Caco-2 (cell line): Measurements from ENCODE around the gene MAP7D1. TPM values are rescaled to one million over a fixed set of nuclear protein-coding genes. Genes with fewer than 3 reads are reported as not detected.

Experiments used
- BruUV-seq: library from RNA; stranded (reverse); fragments of 400-500 nt; replicated peaks from 2 replicates; lab custom pipeline; 2021; lab: Mats Ljungman, UMichigan
- CTCF ChIA-PET: fragments of 300-600 bp; sonication (Branson Sonifier 250); formaldehyde crosslinking; loops from one replicate; lab custom pipeline; 2022; ENCODE audit warnings: antibody characterized with exemption; lab: Charles Lee
- POLR2A ChIA-PET: fragments of 300-600 bp; sonication (Branson Sonifier 250); formaldehyde crosslinking; loops from one replicate; lab custom pipeline; 2022; ENCODE audit warnings: antibody characterized with exemption; lab: Charles Lee
- DNase-seq, 2 experiments: peaks; one replicate each; pipeline versions ENCODE4 v3.0.0 to v3.0.0-alpha.2; 2020 to 2022
- H3K27me3 ChIP-seq: replicated peaks from 2 replicates; pipeline ENCODE4 v1.6.0; 2011; ENCODE audit warnings: low read length; ENCODE audit not compliant: control insufficient read depth, insufficient read depth
- H3K36me3 ChIP-seq: 2 replicates; pipeline ENCODE4 v1.5.1; 2011; ENCODE audit warnings: low read length; ENCODE audit not compliant: control insufficient read depth, insufficient read depth
- H3K4me1 ChIP-seq: fragments of 250-450 bp; sonication (Bioruptor Pico); 2 replicates; pipeline ENCODE4 v1.5.1; 2020; ENCODE audit warnings: mild to moderate bottlenecking
- H3K4me3 ChIP-seq: 2 replicates; pipeline ENCODE4 v1.5.1; 2011; ENCODE audit warnings: low read depth, mild to moderate bottlenecking, control low read depth, low read length
- H3K9me3 ChIP-seq: fragments of 250-450 bp; sonication (Bioruptor Pico); 2 replicates; pipeline ENCODE4 v1.5.1; 2020; ENCODE audit warnings: mild to moderate bottlenecking, moderate library complexity
- H3K27ac Mint-ChIP-seq: one replicate; pipeline ENCODE4 v1.8.0; 2022; ENCODE audit warnings: mixed read lengths; ENCODE audit not compliant: unreplicated experiment
- H3K27me3 Mint-ChIP-seq: one replicate; pipeline ENCODE4 v1.8.0; 2022; ENCODE audit warnings: mixed read lengths; ENCODE audit not compliant: insufficient read depth, unreplicated experiment
- H3K36me3 Mint-ChIP-seq: one replicate; pipeline ENCODE4 v1.8.0; 2022; ENCODE audit warnings: mild to moderate bottlenecking, mixed read lengths; ENCODE audit not compliant: insufficient read depth, unreplicated experiment
- H3K4me1 Mint-ChIP-seq: one replicate; pipeline ENCODE4 v1.8.0; 2022; ENCODE audit warnings: low read depth, mixed read lengths; ENCODE audit not compliant: unreplicated experiment
- H3K4me3 Mint-ChIP-seq: one replicate; pipeline ENCODE4 v1.8.0; 2022; ENCODE audit warnings: mild to moderate bottlenecking, moderate library complexity, mixed read lengths; ENCODE audit not compliant: unreplicated experiment
- H3K9me3 Mint-ChIP-seq: one replicate; pipeline ENCODE4 v1.8.0; 2022; ENCODE audit warnings: mixed read lengths; ENCODE audit not compliant: unreplicated experiment
- CTCF ChIP-seq, 2 experiments: fragments of 200-600 bp in 1 of 2; IDR thresholded peaks; 1 replicate in 1 of 2; 2 replicates in 1 of 2; pipeline versions ENCODE4 v1.5.1 to v1.8.0; 2011 to 2022; ENCODE audit warnings: antibody characterized with exemption in 1 of 2, control low read depth in 1 of 2, inconsistent platforms in 1 of 2, low read depth in 1 of 2, low read length in 1 of 2, mild to moderate bottlenecking in 1 of 2, moderate library complexity in 1 of 2; ENCODE audit not compliant: insufficient read depth in 1 of 2, severe bottlenecking in 1 of 2, unreplicated experiment in 1 of 2
- intact Hi-C: fragments of 100-400 bp; cut with micrococcal nuclease; formaldehyde crosslinking; loops from one replicate; pipeline ENCODE4 v1.10.0; 2022; ENCODE audit not compliant: unreplicated experiment
- total RNA-seq: library from RNA; stranded (reverse); gene quantifications from 2 replicates; pipeline ENCODE4 v1.2.3, GENCODE V29; 2022

MAP7D1 gene
- total RNA-seq, 1 experiment from 2014 or later: 37.7 TPM

- ChIA-PET CTCF (no interaction called here), POLR2A (no interaction called here)
- BruUV-seq: no TSS peak
- Histone ChIP-seq H3K4me3 (no peak overlapping the region), H3K27me3 (no peaks in the 10 kb centered on the region), H3K4me1 (0 out of 2 replicates have a peak, but pooled peaks cover 3% of the 10 kb centered on the region), H3K9me3 (no peaks in the 10 kb centered on the region), H3K36me3 (no peaks in the 10 kb centered on the region)
- Mint-ChIP-seq H3K36me3 (no peaks in the 10 kb centered on the region), H3K27ac (no peak overlapping the region), H3K27me3 (peaks cover 3% of the 10 kb centered on the region), H3K4me3 (no peak overlapping the region), H3K4me1 (no peaks in the 10 kb centered on the region), H3K9me3 (no peaks in the 10 kb centered on the region)
- DNase-seq: no peak
- intact Hi-C loops: no loop called here
- no peak for TF ChIP-seq CTCF (IDR thresholded peaks at IDR 0.05; ENCODE audit: insufficient read depth in 1 of 2, low read depth in 1 of 2, low read length in 1 of 2, severe bottlenecking in 1 of 2, unreplicated experiment in 1 of 2)
Measured at GRCh38 chr1:36126797-36127500, 29.0 kb upstream of the MAP7D1 start.

DNA sequence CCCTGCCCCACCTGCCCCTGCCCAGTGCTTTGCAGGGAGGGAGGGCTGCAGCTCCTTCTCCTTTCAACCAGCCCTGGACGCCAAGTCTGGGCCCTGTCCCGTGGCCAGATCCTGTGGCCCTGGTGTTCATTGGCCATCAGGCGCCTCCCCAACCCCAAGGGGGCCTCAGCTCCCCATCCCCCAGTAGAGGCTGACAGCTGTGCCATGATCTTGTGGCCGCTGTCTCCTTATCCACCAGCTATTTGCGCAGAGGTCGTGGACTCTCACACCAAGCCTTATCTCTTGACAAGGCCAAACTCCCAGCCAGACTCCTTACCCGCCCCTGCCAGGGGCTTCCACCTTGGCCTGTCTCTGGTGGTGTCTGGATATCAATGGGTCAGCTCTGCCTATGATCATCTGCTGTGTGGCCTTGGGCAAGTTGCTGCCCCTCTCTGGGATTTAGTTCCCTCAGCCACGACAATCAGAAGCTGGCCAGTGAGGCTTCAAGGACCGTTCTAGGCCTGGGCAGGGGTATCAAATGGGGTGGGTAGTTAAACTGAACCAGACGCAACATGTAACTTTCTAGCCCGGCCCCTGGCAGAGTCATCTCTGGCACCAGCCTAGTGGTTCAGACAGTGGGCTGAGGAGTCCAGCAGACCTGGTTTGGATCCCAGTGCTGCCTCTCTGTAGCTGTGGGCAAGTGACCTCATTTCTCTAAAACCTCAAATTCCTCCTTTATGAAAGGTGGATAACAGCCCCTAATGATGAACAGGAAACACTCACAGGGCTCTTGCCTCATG is 27.6 kb upstream of the MAP7D1 start:
- Mint-ChIP-seq H3K36me3 (no peaks in the 10 kb centered on the region), H3K9me3 (no peaks in the 10 kb centered on the region), H3K4me1 (no peaks in the 10 kb centered on the region), H3K4me3 (no peak overlapping the region), H3K27me3 (peaks cover 2% of the 10 kb centered on the region), H3K27ac (no peak overlapping the region)
- 0 out of 2 replicates have a peak, but pooled peaks cover 3% of the 10 kb centered on the region for H3K4me1 ChIP-seq
- H3K9me3 ChIP-seq: no peaks in the 10 kb centered on the region
- BruUV-seq: no TSS peak
- POLR2A ChIA-PET: interaction anchor here (0.7 kb wide), 1 partner anchor 1902 kb away, joined by 7 read pairs; no protein-coding TSS in a partner anchor
- no peaks in the 10 kb centered on the region for H3K36me3 ChIP-seq
- DNase-seq: no peak
- no peak overlapping the region for H3K4me3 ChIP-seq
- intact Hi-C loops: no loop called here
- no peaks in the 10 kb centered on the region for H3K27me3 ChIP-seq
- CTCF ChIA-PET: interaction anchor here (0.5 kb wide), 1 partner anchor 347 kb away, joined by 5 read pairs; no protein-coding TSS in a partner anchor
- no peak for TF ChIP-seq CTCF (IDR thresholded peaks at IDR 0.05; ENCODE audit: insufficient read depth in 1 of 2, low read depth in 1 of 2, low read length in 1 of 2, severe bottlenecking in 1 of 2, unreplicated experiment in 1 of 2)

DNA sequence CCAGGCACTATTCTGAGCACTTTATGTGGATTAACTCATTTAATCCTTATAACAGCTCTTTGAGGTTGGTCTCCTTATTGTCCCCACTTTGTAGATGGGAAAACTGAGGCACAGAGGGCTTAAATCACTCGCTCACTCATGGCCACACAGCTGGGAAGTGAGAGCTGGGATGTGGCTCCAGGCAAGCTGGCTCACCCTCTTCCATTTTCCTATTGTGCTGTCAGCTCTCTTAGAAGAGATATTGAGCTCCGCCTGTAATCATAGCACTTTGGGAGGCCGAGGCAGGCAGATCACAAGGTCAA is 27.1 kb upstream of the MAP7D1 start:
- POLR2A ChIA-PET: interaction anchor here (0.7 kb wide), 1 partner anchor 1901 kb away, joined by 7 read pairs; no protein-coding TSS in a partner anchor

More for the DNA sequence above, 27.1 kb upstream of the MAP7D1 start:
- Mint-ChIP-seq H3K4me1 (no peaks in the 10 kb centered on the region), H3K36me3 (no peaks in the 10 kb centered on the region), H3K4me3 (no peak overlapping the region), H3K27ac (no peak overlapping the region), H3K27me3 (no peaks in the 10 kb centered on the region), H3K9me3 (no peaks in the 10 kb centered on the region)
- TF ChIP-seq CTCF (IDR thresholded peaks at IDR 0.05; ENCODE audit: insufficient read depth in 1 of 2, low read depth in 1 of 2, low read length in 1 of 2, severe bottlenecking in 1 of 2, unreplicated experiment in 1 of 2): no peak
- CTCF ChIA-PET: no interaction called here
- intact Hi-C loops: no loop called here
- H3K9me3 ChIP-seq: no peaks in the 10 kb centered on the region
- H3K4me1 ChIP-seq: 0 out of 2 replicates have a peak, but pooled peaks cover 3% of the 10 kb centered on the region
- no TSS peak for BruUV-seq
- H3K27me3 ChIP-seq: no peaks in the 10 kb centered on the region
- H3K36me3 ChIP-seq: no peaks in the 10 kb centered on the region
- no peak for DNase-seq
- H3K4me3 ChIP-seq: no peak overlapping the region
